ENCODE results near the gene ZNF365.
A peak's percentile ranks its signal among the peaks of the same experiment; 100 is the strongest.
"Not testable (repeated sequence)": the region's sequence is repeated elsewhere in the genome, so short reads cannot be mapped to it uniquely, and the experiment has no call there.

ZNF365 gene

GRCh38 chr10:62373995-62374861 lies at the start of gene ZNF365:
TSS of gene ZNF365 (plus strand) at chr10:62374369. CDS start at chr10:62376194, 1,825 bp downstream.
- peak in 1 of 2 donors; percentile 17 for DNase-seq (ENCODE audit: extremely low read depth in 1 of 2, low read depth in 1 of 2)

- DNase-seq (ENCODE audit: extremely low read depth in 1 of 2, low read depth in 1 of 2), result no peak
Measured at GRCh38 chr10:62326176-62326575, 48.0 kb upstream of the ZNF365 start.

GRCh38 chr10:62327885-62328284 lies 46.3 kb upstream of the ZNF365 start:
- DNase-seq (ENCODE audit: extremely low read depth in 1 of 2, low read depth in 1 of 2), result no peak

- DNase-seq (ENCODE audit: extremely low read depth in 1 of 2, low read depth in 1 of 2), result no peak
Measured at GRCh38 chr10:62330213-62330612, 44.0 kb upstream of the ZNF365 start.

- DNase-seq (ENCODE audit: extremely low read depth in 1 of 2, low read depth in 1 of 2), result no peak
Measured at GRCh38 chr10:62332406-62332805, 41.8 kb upstream of the ZNF365 start.

GRCh38 chr10:62333135-62333889 lies 40.9 kb upstream of the ZNF365 start:
- DNase-seq (ENCODE audit: extremely low read depth in 1 of 2, low read depth in 1 of 2), result no peak

GRCh38 chr10:62333988-62334682 lies 40.0 kb upstream of the ZNF365 start:
- DNase-seq (ENCODE audit: extremely low read depth in 1 of 2, low read depth in 1 of 2), result no peak

GRCh38 chr10:62335326-62335725 lies 38.8 kb upstream of the ZNF365 start:
- DNase-seq (ENCODE audit: extremely low read depth in 1 of 2, low read depth in 1 of 2), result no peak

GRCh38 chr10:62336404-62336803 lies 37.8 kb upstream of the ZNF365 start:
- DNase-seq (ENCODE audit: extremely low read depth in 1 of 2, low read depth in 1 of 2), result no peak

GRCh38 chr10:62341419-62341818 lies 32.8 kb upstream of the ZNF365 start:
- DNase-seq (ENCODE audit: extremely low read depth in 1 of 2, low read depth in 1 of 2), result no peak

- no peak for DNase-seq (ENCODE audit: extremely low read depth in 1 of 2, low read depth in 1 of 2)
Measured at GRCh38 chr10:62343000-62343399, 31.2 kb upstream of the ZNF365 start.

GRCh38 chr10:62348029-62348428 lies 26.1 kb upstream of the ZNF365 start:
- DNase-seq (ENCODE audit: extremely low read depth in 1 of 2, low read depth in 1 of 2), result no peak

- no peak for DNase-seq (ENCODE audit: extremely low read depth in 1 of 2, low read depth in 1 of 2)
Measured at GRCh38 chr10:62352356-62352970, 21.7 kb upstream of the ZNF365 start.

GRCh38 chr10:62354916-62355315 lies 19.3 kb upstream of the ZNF365 start:
- no peak for DNase-seq (ENCODE audit: extremely low read depth in 1 of 2, low read depth in 1 of 2)

- DNase-seq (ENCODE audit: extremely low read depth in 1 of 2, low read depth in 1 of 2), result no peak
Measured at GRCh38 chr10:62356447-62356846, 17.7 kb upstream of the ZNF365 start.

- DNase-seq (ENCODE audit: extremely low read depth in 1 of 2, low read depth in 1 of 2), result not testable (repeated sequence)
Measured at GRCh38 chr10:62358151-62358550, 16.0 kb upstream of the ZNF365 start.

- no peak for DNase-seq (ENCODE audit: extremely low read depth in 1 of 2, low read depth in 1 of 2)
Measured at GRCh38 chr10:62373639-62373994, 552 bp upstream of the ZNF365 start.

- DNase-seq (ENCODE audit: extremely low read depth in 1 of 2, low read depth in 1 of 2), result no peak
Measured at GRCh38 chr10:62374862-62375710, 917 bp downstream of the ZNF365 start.

GRCh38 chr10:62376071-62377025 lies 2.2 kb downstream of the ZNF365 start:
- no peak for DNase-seq (ENCODE audit: extremely low read depth in 1 of 2, low read depth in 1 of 2)

All from activated CD8-positive, alpha-beta memory T cell treated with anti-CD3 and anti-CD28 coated beads for 1 hour (primary cell).